GM10266 (cell line): Measurements from ENCODE around the gene RCHY1.
"Not testable (repeated sequence)": the region's sequence is repeated elsewhere in the genome, so short reads cannot be mapped to it uniquely, and the experiment has no call there.

Experiments used
- DNase-seq: peaks from one replicate; pipeline ENCODE4 v3.0.0; 2012; ENCODE audit errors: extremely low spot score
- CTCF ChIP-seq: IDR thresholded peaks from 2 replicates; pipeline ENCODE4 v1.5.1; 2012; ENCODE audit warnings: mild to moderate bottlenecking, low read depth; ENCODE audit not compliant: control insufficient read depth, insufficient read depth; ENCODE audit errors: missing control alignments

Gene RCHY1

GRCh38 chr4:75513526-75514130 is 575 bp downstream of the RCHY1 start:
- DNase-seq = no peak

GRCh38 chr4:75512386-75513211 is 1.6 kb downstream of the RCHY1 start:
- DNase-seq = peak; percentile 12

More at GRCh38 chr4:75513526-75514130, 575 bp downstream of the RCHY1 start:
- TF ChIP-seq CTCF = no peak

GRCh38 chr4:75511841-75512240 is 2.4 kb downstream of the RCHY1 start:
- DNase-seq = no peak
- TF ChIP-seq CTCF = no peak

More at GRCh38 chr4:75512386-75513211, 1.6 kb downstream of the RCHY1 start:
- TF ChIP-seq CTCF = no peak

- DNase-seq = not testable (repeated sequence)
These were observed 4.6 kb downstream of the RCHY1 start for GRCh38 chr4:75509592-75509991.

GRCh38 chr4:75505630-75506029 is 8.6 kb downstream of the RCHY1 start:
- TF ChIP-seq CTCF = no peak

GRCh38 chr4:75502671-75503070 is 11.5 kb downstream of the RCHY1 start:
- DNase-seq = no peak
- TF ChIP-seq CTCF = no peak

More at GRCh38 chr4:75505630-75506029, 8.6 kb downstream of the RCHY1 start:
- no peak for DNase-seq

GRCh38 chr4:75499900-75500299 is 14.3 kb downstream of the RCHY1 start:
- no peak for TF ChIP-seq CTCF
- DNase-seq = no peak
